Epithelial cell of esophagus (primary cell): ENCODE data around the gene UBL7.

Experiments
- DNase-seq: peaks from one replicate; pipeline ENCODE4 v3.0.0; 2010; ENCODE audit warnings: low read depth
- H3K4me3 ChIP-seq: 2 replicates; pipeline ENCODE4 v1.5.1; 2011; ENCODE audit warnings: mild to moderate bottlenecking, low read length, control low read depth
- TF ChIP-seq, protein P1 (sequence below): IDR thresholded peaks from 2 replicates; pipeline ENCODE4 v1.5.1; 2011; ENCODE audit warnings: low read depth, mild to moderate bottlenecking, low read length, control low read depth, inconsistent platforms; ENCODE audit not compliant: insufficient read depth; ENCODE audit errors: missing control alignments

The UBL7 gene

DNA sequence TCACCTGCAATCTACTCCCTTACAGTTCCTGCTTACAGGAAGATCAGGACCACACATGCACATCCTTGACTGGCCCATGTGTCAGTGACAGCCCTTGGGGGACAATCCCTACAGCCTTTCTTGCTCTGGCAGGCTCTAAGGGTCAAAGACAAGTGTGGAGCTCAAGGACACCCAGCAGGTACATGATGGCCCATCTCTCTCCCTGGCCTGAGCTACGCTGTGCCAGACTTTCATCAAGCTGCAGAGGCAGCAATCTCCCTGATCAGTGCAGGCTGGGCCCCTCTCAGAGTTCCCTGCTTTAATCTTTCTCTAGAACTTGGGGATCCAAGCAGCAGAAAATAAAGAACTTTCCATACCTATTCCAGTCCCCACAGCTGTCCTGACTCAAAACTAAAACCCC, 29.8 kb downstream of the UBL7 start:
- no peak overlapping the region for H3K4me3 ChIP-seq
- no peak for DNase-seq
- TF ChIP-seq, protein P1, sequence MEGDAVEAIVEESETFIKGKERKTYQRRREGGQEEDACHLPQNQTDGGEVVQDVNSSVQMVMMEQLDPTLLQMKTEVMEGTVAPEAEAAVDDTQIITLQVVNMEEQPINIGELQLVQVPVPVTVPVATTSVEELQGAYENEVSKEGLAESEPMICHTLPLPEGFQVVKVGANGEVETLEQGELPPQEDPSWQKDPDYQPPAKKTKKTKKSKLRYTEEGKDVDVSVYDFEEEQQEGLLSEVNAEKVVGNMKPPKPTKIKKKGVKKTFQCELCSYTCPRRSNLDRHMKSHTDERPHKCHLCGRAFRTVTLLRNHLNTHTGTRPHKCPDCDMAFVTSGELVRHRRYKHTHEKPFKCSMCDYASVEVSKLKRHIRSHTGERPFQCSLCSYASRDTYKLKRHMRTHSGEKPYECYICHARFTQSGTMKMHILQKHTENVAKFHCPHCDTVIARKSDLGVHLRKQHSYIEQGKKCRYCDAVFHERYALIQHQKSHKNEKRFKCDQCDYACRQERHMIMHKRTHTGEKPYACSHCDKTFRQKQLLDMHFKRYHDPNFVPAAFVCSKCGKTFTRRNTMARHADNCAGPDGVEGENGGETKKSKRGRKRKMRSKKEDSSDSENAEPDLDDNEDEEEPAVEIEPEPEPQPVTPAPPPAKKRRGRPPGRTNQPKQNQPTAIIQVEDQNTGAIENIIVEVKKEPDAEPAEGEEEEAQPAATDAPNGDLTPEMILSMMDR: no peak

DNA sequence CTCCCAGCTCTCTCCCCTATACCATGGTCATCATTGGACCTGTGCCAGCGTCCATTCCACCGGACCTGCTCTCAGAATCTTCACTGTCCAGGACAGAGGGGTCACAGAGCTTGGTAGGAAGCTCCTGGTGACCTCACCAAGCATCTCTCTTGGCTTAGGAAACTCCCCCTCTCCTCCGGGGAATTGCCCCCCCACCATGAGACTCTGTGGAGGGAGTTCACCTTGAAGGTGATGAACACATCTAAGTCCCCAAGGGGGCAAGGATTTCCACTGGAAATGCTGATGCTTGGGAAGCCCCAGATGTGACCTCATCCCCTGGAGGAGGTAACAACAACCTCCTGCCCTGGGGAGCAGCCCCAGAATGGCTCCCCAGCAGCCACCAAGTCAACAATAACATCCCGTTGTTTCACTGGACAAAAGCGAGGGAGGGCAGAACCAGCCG, 30.4 kb downstream of the UBL7 start:
- no peak for DNase-seq
- TF ChIP-seq, protein P1: no peak
- no peak overlapping the region for H3K4me3 ChIP-seq

DNA sequence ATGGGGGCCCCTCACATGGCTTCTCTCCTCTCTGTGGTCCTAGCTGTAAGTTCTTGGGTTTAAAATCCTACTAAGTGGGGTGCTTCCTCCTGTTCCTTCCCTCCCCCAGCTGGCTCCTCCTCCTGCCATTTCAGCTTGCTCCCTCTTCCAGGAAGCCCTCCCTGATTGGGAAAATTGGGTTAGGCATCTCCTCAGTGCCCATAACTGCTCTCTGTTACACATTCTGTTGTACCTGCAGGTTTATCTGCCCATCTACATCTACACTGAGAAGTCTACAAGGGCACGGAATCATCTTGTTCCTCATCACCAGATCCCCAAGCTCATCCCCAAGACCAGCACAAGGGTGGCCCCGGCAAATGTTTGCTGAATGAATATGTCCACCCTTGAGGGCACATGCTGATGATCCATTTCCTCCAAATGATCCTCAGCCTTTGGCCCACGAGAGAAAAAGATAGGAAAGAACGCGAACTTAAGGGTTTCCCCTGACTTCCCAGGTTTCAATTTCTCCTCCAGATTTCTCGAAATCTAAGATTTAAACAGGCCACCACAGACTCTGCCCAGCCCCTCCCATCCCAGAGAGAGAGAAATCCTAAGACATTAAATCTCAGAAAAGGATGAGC, 31.1 kb downstream of the UBL7 start:
- H3K4me3 ChIP-seq: no peak overlapping the region
- DNase-seq: no peak
- TF ChIP-seq, protein P1: no peak

DNA sequence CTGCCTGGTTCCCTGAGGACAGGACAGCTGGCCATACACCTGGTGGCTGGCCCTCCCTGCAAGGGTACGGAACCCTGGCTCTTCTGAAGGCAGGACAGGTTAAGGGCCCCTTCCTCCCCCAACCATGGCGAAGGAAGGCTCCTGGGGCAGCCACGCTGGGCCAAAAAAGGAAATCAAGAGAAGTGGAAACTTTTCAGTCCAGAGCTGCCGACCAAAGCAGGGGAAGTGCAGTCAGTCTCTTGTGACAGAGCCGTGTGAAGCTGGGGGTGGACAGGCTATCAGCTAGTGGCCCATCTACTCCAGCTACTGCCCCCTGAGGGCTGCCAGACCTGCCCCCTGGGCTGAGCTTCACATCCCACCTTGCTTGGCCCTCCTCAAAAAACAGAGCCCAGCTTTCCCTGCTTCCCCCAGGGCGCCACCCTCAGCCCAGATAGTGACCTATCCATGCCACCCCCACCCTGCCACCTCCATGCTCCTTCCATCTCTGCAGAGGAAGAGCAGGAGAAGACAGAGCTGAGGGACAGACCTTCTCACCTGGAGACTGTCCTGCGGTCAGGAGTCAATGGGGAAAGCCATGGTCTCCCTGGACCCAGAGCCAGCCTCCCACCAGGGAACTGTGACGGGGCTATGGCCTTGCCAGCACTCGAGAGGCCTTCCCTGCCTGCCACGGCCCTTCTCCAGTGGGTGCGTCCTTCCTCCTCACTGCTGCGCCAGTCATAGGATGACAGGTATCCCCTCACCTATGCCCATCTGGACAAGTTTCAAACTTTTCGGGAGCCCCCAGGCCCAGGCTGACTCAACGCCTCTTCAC, 31.8 kb downstream of the UBL7 start:
- DNase-seq: no peak
- H3K4me3 ChIP-seq: no peak overlapping the region
- TF ChIP-seq, protein P1: no peak

DNA sequence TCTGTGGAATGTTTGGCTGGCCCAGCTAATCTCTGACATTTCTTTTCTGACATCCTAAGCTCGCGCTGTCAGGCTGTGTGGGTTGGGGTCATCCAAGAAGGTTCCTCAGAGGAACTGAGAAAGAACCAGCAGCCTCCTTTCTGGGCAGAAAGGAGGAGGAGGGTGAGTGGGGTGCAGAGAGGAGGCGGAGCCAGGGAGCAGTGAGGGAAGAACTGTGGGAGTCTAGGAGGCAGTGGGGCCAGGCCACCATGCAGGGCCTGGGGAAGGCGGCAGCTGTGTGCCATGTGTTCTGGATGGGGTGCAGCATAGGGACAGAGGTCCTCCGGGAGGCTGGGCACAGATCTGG, 32.5 kb downstream of the UBL7 start:
- TF ChIP-seq, protein P1: no peak
- H3K4me3 ChIP-seq: no peak overlapping the region
- no peak for DNase-seq

DNA sequence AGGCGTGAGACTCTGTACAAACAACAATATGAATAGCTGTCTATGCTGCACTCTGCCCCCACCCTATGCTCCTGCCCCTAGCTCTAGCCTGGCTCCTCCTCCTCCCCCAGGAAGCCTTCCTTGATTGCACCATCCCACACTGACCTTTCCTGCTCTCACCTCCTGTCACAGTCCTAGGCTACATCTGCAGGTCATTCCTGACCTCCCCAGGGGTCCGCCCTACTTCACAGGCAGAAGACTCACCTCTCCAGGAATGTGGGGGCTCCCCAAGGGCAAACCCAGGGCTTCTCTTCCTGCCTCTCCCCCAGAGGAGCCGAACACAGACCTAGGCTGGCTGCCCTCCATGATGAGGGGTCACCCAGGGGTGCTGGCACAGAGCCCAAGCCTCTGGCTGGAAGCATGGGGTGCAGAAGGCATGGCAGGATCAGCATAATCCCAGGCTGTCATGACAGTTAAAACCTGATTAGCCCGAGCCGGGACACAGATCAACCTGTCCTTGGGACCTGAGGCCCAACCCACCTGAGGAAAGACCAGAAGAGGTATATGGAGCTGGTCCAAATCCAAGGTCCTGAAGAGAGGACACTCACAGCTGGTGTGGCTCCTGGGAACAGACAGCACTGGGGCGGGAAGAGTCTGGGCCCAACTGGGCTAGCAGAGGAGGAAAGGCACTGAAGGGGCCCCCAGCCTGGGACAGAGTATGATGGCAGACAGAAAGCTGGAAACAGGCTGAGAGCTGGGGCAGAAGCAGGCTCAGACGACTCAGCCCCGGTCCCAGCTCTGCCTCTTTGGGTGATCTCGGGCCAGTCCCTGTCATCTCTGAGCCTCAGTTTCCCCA, 33.1 kb downstream of the UBL7 start:
- no peak overlapping the region for H3K4me3 ChIP-seq
- DNase-seq: no peak
- TF ChIP-seq, protein P1: no peak
